K562 (cell line): ENCODE results near the gene BCL2L15. TPM values are rescaled to one million over a fixed set of nuclear protein-coding genes. Genes with fewer than 3 reads are reported as not detected.
A peak's percentile ranks its signal among the peaks of the same experiment; 100 is the strongest.

ENCODE experiments used
- ARID3B ChIP-seq: fragments of 250-450 bp; sonication (Bioruptor Pico); IDR thresholded peaks from 2 replicates; pipeline ENCODE4 v1.4.0; 2020; ENCODE audit warnings: borderline replicate concordance
- CEBPB ChIP-seq: fragments of 450-650 bp; IDR thresholded peaks from 2 replicates; pipeline ENCODE4 v1.6.1; 2016; ENCODE audit warnings: missing genetic modification characterization, missing compliant biosample characterization
- HLTF ChIP-seq: fragments of 450-650 bp; IDR thresholded peaks from 2 replicates; pipeline ENCODE4 v1.6.1; 2016
- MYC ChIP-seq, 2 experiments: fragments of 250-450 bp in 1 of 2; sonication (Bioruptor Pico) in 1 of 2; IDR thresholded peaks; 2 replicates each; pipeline versions ENCODE4 v1.5.1 to v1.6.1; 2012 to 2021; ENCODE audit warnings: low read depth in 2 of 2, borderline replicate concordance in 1 of 2, improper control_type of control experiment in 1 of 2, low read length in 1 of 2, mild to moderate bottlenecking in 1 of 2, moderate library complexity in 1 of 2
- SMAD1 ChIP-seq: fragments of 150-350 bp; IDR thresholded peaks from 2 replicates; pipeline ENCODE4 v1.6.1; 2014; ENCODE audit warnings: low read length, low read depth; ENCODE audit not compliant: partially characterized antibody
- THRB ChIP-seq: fragments of 450-650 bp; formaldehyde crosslinking; conservative IDR thresholded peaks from 2 replicates; pipeline ENCODE4 v1.4.0; 2022; ENCODE audit warnings: mild to moderate bottlenecking, missing genetic modification characterization
- VEZF1 ChIP-seq: fragments of 200-800 bp; sonication (Bioruptor generic); IDR thresholded peaks from 2 replicates; pipeline ENCODE4 v1.6.1; 2017; ENCODE audit warnings: missing genetic modification characterization, missing compliant biosample characterization
- ZBTB17 ChIP-seq: fragments of 450-650 bp; formaldehyde crosslinking; IDR thresholded peaks from 2 replicates; pipeline ENCODE4 v1.4.0; 2020; ENCODE audit warnings: mild to moderate bottlenecking
- ZBTB40 ChIP-seq, 2 experiments: fragments of 450-650 bp in 1 of 2; sonication (generic) in 1 of 2; formaldehyde crosslinking in 1 of 2; IDR thresholded peaks; 2 replicates each; pipeline versions ENCODE4 v1.7.1 to v1.9.0; 2016 to 2022; ENCODE audit warnings: inconsistent platforms in 1 of 2, mild to moderate bottlenecking in 1 of 2, missing genetic modification reagents in 1 of 2
- ZNF124 ChIP-seq: sonication (generic); formaldehyde crosslinking; IDR thresholded peaks from 2 replicates; pipeline ENCODE4 v1.8.1; 2022; ENCODE audit warnings: missing genetic modification reagents
- ZZZ3 ChIP-seq: fragments of 450-650 bp; IDR thresholded peaks from 2 replicates; pipeline ENCODE4 v1.6.1; 2016; ENCODE audit warnings: antibody characterized with exemption, mild to moderate bottlenecking, moderate library complexity
- polyA plus RNA-seq, 8 experiments: library from polyadenylated mRNA; depleted of rRNA in 4 of 8; stranded (reverse) in 5 of 8; unstranded in 3 of 8; fragments of >200 nt; fragmentation: Nextera tagmentation in 2 of 8; fragmentation: Illumina TruSeq in 1 of 8; extraction: Ambion mirVana in 2 of 8; extraction: Trizol in 1 of 8; gene quantifications; 2 replicates each; pipeline versions ENCODE4 v1.2.1 to v1.2.3, GENCODE V29; 2011 to 2014; ENCODE audit warnings: inconsistent platforms in 1 of 8, missing spikeins in 1 of 8
- total RNA-seq, 7 experiments: library from RNA; depleted of rRNA in 6 of 7; stranded (reverse); fragments of >200 nt in 6 of 7; fragmentation: Illumina TruSeq in 2 of 7; extraction: Trizol in 2 of 7; gene quantifications; 2 replicates each; pipeline versions ENCODE4 v1.2.1 to v1.2.3, GENCODE V29; 2011 to 2021; ENCODE audit warnings: low replicate concordance in 1 of 7

Gene BCL2L15
- total and polyA plus RNA-seq, 9 of the 15 experiments (the other 6 are each of a cell fraction or from before 2014, with no cell fraction given), result 0.06 to 0.42 (median 0.28) TPM; not detected in 1

GRCh38 chr1:113928941-113929749 lies 41.8 kb upstream of the BCL2L15 start, which contains the start of gene HIPK1 (continued):
- TF ChIP-seq ZBTB40 (IDR thresholded peaks at IDR 0.05) (peak; percentile 84), ZBTB40 (CRISPR knock-in tag; IDR thresholded peaks at IDR 0.05) (no peak), ZZZ3 (no peak), THRB (CRISPR knock-in tag) (peak; percentile 81), SMAD1 (peak; percentile 17), HLTF (no peak; the same call in 1 of the 2 replicates), ARID3B (CRISPR knock-in tag) (no peak), ZNF124 (no peak), VEZF1 (peak; percentile 97), ZBTB17 (peak; percentile 99), MYC (IDR thresholded peaks at IDR 0.05; ENCODE audit: low read depth, low read length) (peak; percentile 85), MYC (CRISPR knock-in tag; IDR thresholded peaks at IDR 0.05; ENCODE audit: borderline replicate concordance, low read depth) (0 out of 2 replicates have a peak, but pooled peaks have one; percentile 35), CEBPB (tag) (peak; percentile 67)
